ENCODE measurements around the gene TRPM3. TPM values are rescaled to one million over a fixed set of nuclear protein-coding genes. Genes with fewer than 3 reads are reported as not detected.
"Not testable (repeated sequence)": the region's sequence is repeated elsewhere in the genome, so short reads cannot be mapped to it uniquely, and the experiment has no call there.

Gene TRPM3
- total RNA-seq, 1 donor: 0.72 TPM

DNA sequence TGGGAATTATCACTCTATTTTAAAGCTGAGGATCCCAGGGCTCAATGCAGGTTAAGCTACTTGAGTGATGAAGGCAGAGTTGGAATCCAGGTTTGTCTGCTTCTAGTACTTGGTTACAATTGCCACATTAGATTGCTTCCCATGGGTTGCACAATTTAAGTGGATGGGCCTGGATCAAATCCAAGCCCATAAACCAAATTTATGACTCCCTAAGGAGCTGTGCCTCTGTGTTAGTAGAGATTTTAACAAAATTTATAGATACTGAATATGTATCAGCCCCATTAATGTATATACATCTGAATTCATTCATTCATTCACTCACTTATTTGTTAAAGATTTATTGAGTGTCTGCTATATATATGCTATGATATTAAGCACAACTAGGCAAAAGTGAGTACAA, 374.7 kb downstream of the TRPM3 start:
- Histone ChIP-seq H3K36me3 (ENCODE audit: insufficient read depth, low read length) (no peaks in the 10 kb centered on the region), H3K4me3 (ENCODE audit: insufficient read depth, low read length) (no peak overlapping the region), H3K79me2 (ENCODE audit: insufficient read depth, low read length) (no peaks in the 10 kb centered on the region), H3K27me3 (ENCODE audit: insufficient read depth, low read length) (no peaks in the 10 kb centered on the region), H3K4me2 (ENCODE audit: insufficient read depth, low read length) (peak overlapping the region; percentile 6), H3K27ac (ENCODE audit: low read depth, low read length) (no peak overlapping the region), H2AFZ (ENCODE audit: low read length) (no peak overlapping the region), H4K20me1 (ENCODE audit: insufficient read depth, low read length) (no peaks in the 10 kb centered on the region), H3K9me3 (ENCODE audit: low read depth, low read length) (no peaks in the 10 kb centered on the region), H3K4me1 (ENCODE audit: insufficient read depth, low read length) (peaks cover 13% of the 10 kb centered on the region)
- DNase-seq (ENCODE audit: insufficient read length, low spot score, missing footprints): no peak
- no peak for TF ChIP-seq CTCF (IDR thresholded peaks at IDR 0.05; ENCODE audit: extremely low read depth, low read depth, low read length)

DNA sequence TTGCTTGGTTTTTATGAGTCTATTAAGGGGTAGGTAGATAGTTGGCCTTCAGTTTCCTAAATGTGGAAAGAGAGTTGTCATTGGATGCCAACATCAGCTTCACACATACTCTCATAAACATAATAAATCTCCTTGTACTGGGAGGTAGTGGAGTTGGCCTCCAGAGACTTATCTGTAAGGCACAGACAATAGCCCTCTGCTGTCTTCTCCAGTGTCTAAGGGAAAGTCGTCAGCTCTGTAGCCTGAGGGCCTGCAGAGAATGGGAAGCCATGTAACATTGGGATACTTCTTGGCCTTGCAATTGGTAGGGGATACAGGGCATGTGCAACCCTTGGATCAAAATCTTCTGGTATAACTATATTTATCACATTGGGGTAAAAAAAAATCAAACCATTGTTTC, 375.1 kb downstream of the TRPM3 start:
- Histone ChIP-seq H2AFZ (ENCODE audit: low read length) (no peak overlapping the region), H4K20me1 (ENCODE audit: insufficient read depth, low read length) (no peaks in the 10 kb centered on the region), H3K27me3 (ENCODE audit: insufficient read depth, low read length) (no peaks in the 10 kb centered on the region), H3K27ac (ENCODE audit: low read depth, low read length) (no peak overlapping the region), H3K36me3 (ENCODE audit: insufficient read depth, low read length) (no peaks in the 10 kb centered on the region), H3K4me1 (ENCODE audit: insufficient read depth, low read length) (peaks cover 13% of the 10 kb centered on the region), H3K9me3 (ENCODE audit: low read depth, low read length) (no peaks in the 10 kb centered on the region), H3K79me2 (ENCODE audit: insufficient read depth, low read length) (no peaks in the 10 kb centered on the region), H3K4me2 (ENCODE audit: insufficient read depth, low read length) (no peak overlapping the region), H3K4me3 (ENCODE audit: insufficient read depth, low read length) (no peak overlapping the region)
- DNase-seq (ENCODE audit: insufficient read length, low spot score, missing footprints): no peak
- TF ChIP-seq CTCF (IDR thresholded peaks at IDR 0.05; ENCODE audit: extremely low read depth, low read depth, low read length): no peak

DNA sequence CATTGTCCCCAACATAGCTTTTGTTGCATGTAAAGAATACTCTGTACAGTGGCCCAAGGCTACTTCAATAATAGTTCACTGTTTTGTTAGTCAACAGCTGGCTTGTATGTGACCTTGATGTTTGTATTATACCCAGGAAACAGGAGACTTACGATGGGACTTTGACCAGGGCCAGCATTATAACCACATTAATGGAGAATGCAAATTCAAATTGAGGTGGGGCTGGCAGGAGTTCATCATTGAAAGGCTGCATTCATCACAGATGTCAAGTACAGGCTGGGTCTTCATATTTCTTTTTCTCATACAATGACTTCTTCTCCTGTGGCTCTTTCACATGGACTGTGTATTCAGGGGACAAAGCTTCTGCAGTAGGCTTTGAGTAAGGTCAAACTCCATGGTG, 396.6 kb downstream of the TRPM3 start:
- not testable (repeated sequence) for H3K4me2 ChIP-seq (ENCODE audit: insufficient read depth, low read length); H3K27ac ChIP-seq (ENCODE audit: low read depth, low read length); DNase-seq (ENCODE audit: insufficient read length, low spot score, missing footprints); H3K9me3 ChIP-seq (ENCODE audit: low read depth, low read length); H4K20me1 ChIP-seq (ENCODE audit: insufficient read depth, low read length); H3K4me3 ChIP-seq (ENCODE audit: insufficient read depth, low read length); H2AFZ ChIP-seq (ENCODE audit: low read length); H3K36me3 ChIP-seq (ENCODE audit: insufficient read depth, low read length); H3K79me2 ChIP-seq (ENCODE audit: insufficient read depth, low read length); H3K4me1 ChIP-seq (ENCODE audit: insufficient read depth, low read length); H3K27me3 ChIP-seq (ENCODE audit: insufficient read depth, low read length)

DNA sequence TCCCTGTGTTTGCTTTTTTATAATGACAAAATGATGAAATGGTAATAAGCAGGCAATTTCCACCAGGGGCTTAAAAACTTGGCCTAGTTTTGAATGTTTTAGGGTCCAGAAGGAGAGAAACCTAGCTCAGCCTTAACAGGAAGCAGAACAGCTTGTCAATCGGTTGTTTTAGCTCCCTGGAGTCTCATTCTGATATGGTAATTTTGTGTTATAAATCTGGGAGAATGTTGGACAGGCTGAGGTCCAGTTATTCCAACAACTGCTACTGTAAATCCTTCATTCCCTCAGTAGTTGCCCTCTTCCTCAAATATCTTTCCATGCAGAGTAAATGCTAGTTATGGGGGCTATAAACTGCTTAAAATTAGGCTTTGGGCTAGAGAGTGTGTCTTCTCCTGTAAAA, 397.4 kb downstream of the TRPM3 start:
- H3K4me1 ChIP-seq (ENCODE audit: insufficient read depth, low read length); H3K9me3 ChIP-seq (ENCODE audit: low read depth, low read length); H3K36me3 ChIP-seq (ENCODE audit: insufficient read depth, low read length); H2AFZ ChIP-seq (ENCODE audit: low read length); H3K4me2 ChIP-seq (ENCODE audit: insufficient read depth, low read length); H3K27me3 ChIP-seq (ENCODE audit: insufficient read depth, low read length); DNase-seq (ENCODE audit: insufficient read length, low spot score, missing footprints); H3K79me2 ChIP-seq (ENCODE audit: insufficient read depth, low read length); H3K27ac ChIP-seq (ENCODE audit: low read depth, low read length); H4K20me1 ChIP-seq (ENCODE audit: insufficient read depth, low read length); H3K4me3 ChIP-seq (ENCODE audit: insufficient read depth, low read length): not testable (repeated sequence)

DNA sequence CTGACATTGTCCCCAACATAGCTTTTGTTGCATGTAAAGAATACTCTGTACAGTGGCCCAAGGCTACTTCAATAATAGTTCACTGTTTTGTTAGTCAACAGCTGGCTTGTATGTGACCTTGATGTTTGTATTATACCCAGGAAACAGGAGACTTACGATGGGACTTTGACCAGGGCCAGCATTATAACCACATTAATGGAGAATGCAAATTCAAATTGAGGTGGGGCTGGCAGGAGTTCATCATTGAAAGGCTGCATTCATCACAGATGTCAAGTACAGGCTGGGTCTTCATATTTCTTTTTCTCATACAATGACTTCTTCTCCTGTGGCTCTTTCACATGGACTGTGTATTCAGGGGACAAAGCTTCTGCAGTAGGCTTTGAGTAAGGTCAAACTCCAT, 414.6 kb downstream of the TRPM3 start:
- H4K20me1 ChIP-seq (ENCODE audit: insufficient read depth, low read length); H3K9me3 ChIP-seq (ENCODE audit: low read depth, low read length); DNase-seq (ENCODE audit: insufficient read length, low spot score, missing footprints); H3K27me3 ChIP-seq (ENCODE audit: insufficient read depth, low read length); H3K4me3 ChIP-seq (ENCODE audit: insufficient read depth, low read length); H3K4me2 ChIP-seq (ENCODE audit: insufficient read depth, low read length); H3K79me2 ChIP-seq (ENCODE audit: insufficient read depth, low read length); H2AFZ ChIP-seq (ENCODE audit: low read length); H3K27ac ChIP-seq (ENCODE audit: low read depth, low read length); H3K36me3 ChIP-seq (ENCODE audit: insufficient read depth, low read length); H3K4me1 ChIP-seq (ENCODE audit: insufficient read depth, low read length): not testable (repeated sequence)
